GM12878 (cell line): ENCODE measurements around the gene ATG10. TPM values are rescaled to one million over a fixed set of nuclear protein-coding genes. Genes with fewer than 3 reads are reported as not detected.

ENCODE experiments used
- ATF2 ChIP-seq: IDR thresholded peaks from 2 replicates; pipeline ENCODE4 v1.6.1; 2012; ENCODE audit warnings: low read length, inconsistent platforms
- CREM ChIP-seq: IDR thresholded peaks from 2 replicates; pipeline ENCODE4 v1.6.1; 2014; ENCODE audit warnings: antibody characterized with exemption, low read depth
- DPF2 ChIP-seq: fragments of 450-650 bp; IDR thresholded peaks from 2 replicates; pipeline ENCODE4 v1.6.1; 2017; ENCODE audit warnings: mild to moderate bottlenecking
- EZH2 ChIP-seq: IDR thresholded peaks from 2 replicates; pipeline ENCODE4 v1.6.1; 2012; ENCODE audit warnings: low read depth, mild to moderate bottlenecking, control low read depth, inconsistent platforms, low read length, borderline replicate concordance; ENCODE audit not compliant: control insufficient read depth
- FOS ChIP-seq: IDR thresholded peaks from 3 replicates; pipeline ENCODE4 v1.6.1; 2011; ENCODE audit warnings: borderline replicate concordance; ENCODE audit not compliant: insufficient read length; ENCODE audit errors: extremely low read depth
- IKZF2 ChIP-seq, 2 experiments: fragments of 450-650 bp; IDR thresholded peaks; 2 replicates each; pipeline ENCODE4 v1.6.1; 2017; ENCODE audit warnings: mild to moderate bottlenecking in 2 of 2, moderate library complexity in 2 of 2
- JUNB ChIP-seq: IDR thresholded peaks from 2 replicates; pipeline ENCODE4 v1.6.1; 2016; ENCODE audit warnings: antibody characterized with exemption, mild to moderate bottlenecking
- LARP7 ChIP-seq: fragments of 450-650 bp; IDR thresholded peaks from 2 replicates; pipeline ENCODE4 v1.6.1; 2017; ENCODE audit warnings: mild to moderate bottlenecking
- MAX ChIP-seq: IDR thresholded peaks from 2 replicates; pipeline ENCODE4 v1.6.1; 2012; ENCODE audit warnings: low read depth, low read length, improper control_type of control experiment
- MTA2 ChIP-seq: fragments of 450-650 bp; IDR thresholded peaks from 2 replicates; pipeline ENCODE4 v1.6.1; 2016; ENCODE audit warnings: low read depth, mild to moderate bottlenecking, moderate library complexity
- NFIC ChIP-seq: IDR thresholded peaks from 2 replicates; pipeline ENCODE4 v1.6.1; 2012; ENCODE audit warnings: low read depth, mild to moderate bottlenecking, inconsistent platforms, low read length, moderate library complexity
- PAX5 ChIP-seq: IDR thresholded peaks from 2 replicates; pipeline ENCODE4 v1.6.1; 2011; ENCODE audit warnings: low read depth, low read length, borderline replicate concordance
- RELB ChIP-seq: fragments of 450-650 bp; IDR thresholded peaks from 2 replicates; pipeline ENCODE4 v1.6.1; 2017; ENCODE audit warnings: low read depth, mild to moderate bottlenecking, moderate library complexity
- ZNF217 ChIP-seq: fragments of 450-650 bp; IDR thresholded peaks from 2 replicates; pipeline ENCODE4 v1.6.1; 2017; ENCODE audit warnings: antibody characterized with exemption, mild to moderate bottlenecking
- polyA plus RNA-seq, 11 experiments: library from polyadenylated mRNA; depleted of rRNA in 4 of 11; unstranded in 6 of 11; stranded (reverse) in 5 of 11; fragments of >200 nt; fragmentation: Nextera tagmentation in 4 of 11; fragmentation: Illumina TruSeq in 1 of 11; extraction: Ambion mirVana in 4 of 11; extraction: Trizol in 1 of 11; gene quantifications; 1 replicate in 1 of 11; 2 replicates in 10 of 11; pipeline versions ENCODE4 v1.2.1 to v1.2.3, GENCODE V29; 2011 to 2016; ENCODE audit warnings: inconsistent platforms in 2 of 11, missing spikeins in 2 of 11, low read depth in 1 of 11
- total RNA-seq, 4 experiments: library from RNA; depleted of rRNA in 3 of 4; stranded (reverse); fragments of >200 nt in 3 of 4; fragmentation: Illumina TruSeq in 1 of 4; extraction: Trizol in 1 of 4; gene quantifications; 2 replicates each; pipeline versions ENCODE4 v1.2.1 to v1.2.3, GENCODE V29; 2013 to 2021

The ATG10 gene
- total and polyA plus RNA-seq, 10 of the 15 experiments (the other 5 are each of a cell fraction or from before 2014, with no cell fraction given), result 3.8 to 14.4 (median 6.5) TPM

DNA sequence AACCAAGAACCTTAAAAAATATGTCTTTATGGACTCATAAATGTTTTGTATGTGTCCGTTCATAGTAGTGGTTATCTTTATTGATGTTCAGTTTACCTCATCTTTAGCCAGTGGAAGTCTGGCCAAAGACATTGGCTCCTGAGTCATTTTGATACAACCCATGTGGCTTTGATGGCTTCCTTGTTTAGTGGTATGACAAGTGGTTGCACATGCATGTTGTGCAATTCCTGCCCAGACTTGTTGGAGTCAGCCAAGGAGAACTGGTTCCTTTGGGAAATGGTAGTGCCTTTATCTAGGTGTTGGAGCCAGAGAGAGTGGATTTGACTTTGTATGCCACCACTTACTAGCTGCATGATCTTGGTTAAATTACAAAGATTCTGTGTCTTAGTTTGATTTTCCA, 212.0 kb downstream of the ATG10 start (continued):
- TF ChIP-seq DPF2 (peak; percentile 57; the same call in 1 of the 2 replicates), ZNF217 (no peak), NFIC (peak; percentile 78; the same call in 1 of the 2 replicates), ATF2 (peak; percentile 48; the same call in 1 of the 2 replicates), LARP7 (no peak), JUNB (peak; percentile 77), IKZF2 (IDR thresholded peaks at IDR 0.05) (peak; percentile 82 to 85), EZH2 (no peak), MTA2 (peak; percentile 47; the same call in 1 of the 2 replicates), FOS (no peak), MAX (no peak), RELB (peak; percentile 31; the same call in 1 of the 2 replicates), CREM (peak; percentile 77; the same call in 1 of the 2 replicates), PAX5 (peak; percentile 85)
